SHP77 (cell line): ENCODE results near the gene VWDE.
A peak's percentile ranks its signal among the peaks of the same experiment; 100 is the strongest.
"Not testable (repeated sequence)": the region's sequence is repeated elsewhere in the genome, so short reads cannot be mapped to it uniquely, and the experiment has no call there.

ENCODE experiments used
- DNase-seq, 2 experiments: peaks; one replicate each; lab custom pipeline; 2025; lab: John Stamatoyannopoulos, UW

VWDE gene

GRCh38 chr7:12401538-12402364 lies 1.9 kb downstream of the VWDE start:
- DNase-seq: peak; percentile 11 to 44

- no peak for DNase-seq
These were observed 5.5 kb downstream of the VWDE start for GRCh38 chr7:12398186-12398585.

- DNase-seq: no peak
These were observed 6.0 kb downstream of the VWDE start for GRCh38 chr7:12397671-12398070.

- not testable (repeated sequence) for DNase-seq
These were observed 7.0 kb downstream of the VWDE start for GRCh38 chr7:12396670-12397069.

GRCh38 chr7:12391922-12392615 lies 11.6 kb downstream of the VWDE start:
- no peak for DNase-seq

GRCh38 chr7:12389089-12389700 lies 14.5 kb downstream of the VWDE start:
- peak; percentile 70 to 86 for DNase-seq

GRCh38 chr7:12386313-12386740 lies 17.3 kb downstream of the VWDE start:
- peak; percentile 94 to 99 for DNase-seq

- DNase-seq: peak; percentile 86 to 91
These were observed 18.3 kb downstream of the VWDE start for GRCh38 chr7:12385364-12385786.

GRCh38 chr7:12383377-12383776 lies 20.3 kb downstream of the VWDE start:
- no peak for DNase-seq

- DNase-seq: no peak
These were observed 25.3 kb downstream of the VWDE start for GRCh38 chr7:12378389-12378788.

GRCh38 chr7:12377406-12377805 lies 26.3 kb downstream of the VWDE start:
- no peak for DNase-seq

- DNase-seq: no peak
These were observed 29.9 kb downstream of the VWDE start for GRCh38 chr7:12373580-12374263.

GRCh38 chr7:12370249-12370648 lies 33.4 kb downstream of the VWDE start:
- no peak for DNase-seq

- no peak for DNase-seq
These were observed 33.9 kb downstream of the VWDE start for GRCh38 chr7:12369756-12370155.

- no peak for DNase-seq
These were observed 34.6 kb downstream of the VWDE start for GRCh38 chr7:12369072-12369471.

- DNase-seq: no peak
These were observed 42.7 kb downstream of the VWDE start for GRCh38 chr7:12360948-12361347.

- no peak for DNase-seq
These were observed 45.0 kb downstream of the VWDE start for GRCh38 chr7:12358694-12359093.

GRCh38 chr7:12357508-12357907 lies 46.2 kb downstream of the VWDE start:
- no peak for DNase-seq

GRCh38 chr7:12351843-12352242 lies 51.8 kb downstream of the VWDE start:
- no peak for DNase-seq

- no peak for DNase-seq
These were observed 52.7 kb downstream of the VWDE start for GRCh38 chr7:12350971-12351370.

GRCh38 chr7:12337095-12337494 lies 66.6 kb downstream of the VWDE start:
- DNase-seq: no peak
